Activated CD4-positive, alpha-beta T cell treated with anti-CD3 and anti-CD28 coated beads, Interleukin-2, Interleukin-6, amounts not matched to agents 100 ng/mL and 50 ng/mL, durations not matched to agents 16 hours and 8 hours (primary cell): Measurements from ENCODE around the gene GRIK2.

Source experiments
- DNase-seq: peaks from one replicate; pipeline ENCODE4 v3.0.0-alpha.2; 2020

The GRIK2 gene

DNA sequence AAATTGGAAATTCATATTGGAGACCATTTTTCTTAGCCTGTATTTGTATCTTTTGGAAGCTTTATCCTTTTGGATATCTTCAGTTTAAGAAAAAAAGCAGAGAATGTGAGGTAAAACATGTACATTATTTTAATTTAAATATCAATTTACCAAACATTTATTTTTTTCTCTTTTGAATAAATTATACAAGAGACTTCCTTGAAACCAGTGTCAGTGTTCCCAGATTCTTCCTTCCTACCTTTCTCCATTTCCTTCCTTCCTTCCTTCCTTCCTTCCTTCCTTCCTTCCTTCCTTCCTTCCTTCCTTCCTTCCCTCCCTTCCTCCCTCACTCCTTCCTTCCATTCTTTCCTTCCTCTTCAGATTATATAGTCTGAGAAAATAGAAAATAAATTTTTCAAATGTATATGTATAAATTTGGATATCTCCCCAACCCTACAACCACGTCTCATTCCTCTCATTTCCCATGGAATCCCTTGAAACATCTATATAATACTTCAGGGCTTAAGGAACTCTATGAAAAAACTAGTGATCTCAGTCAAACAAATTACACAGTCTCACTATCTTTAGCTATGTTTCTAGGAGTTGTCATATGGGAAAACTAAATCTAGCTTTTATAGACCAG, 528.4 kb downstream of the GRIK2 start:
- no peak for DNase-seq

DNA sequence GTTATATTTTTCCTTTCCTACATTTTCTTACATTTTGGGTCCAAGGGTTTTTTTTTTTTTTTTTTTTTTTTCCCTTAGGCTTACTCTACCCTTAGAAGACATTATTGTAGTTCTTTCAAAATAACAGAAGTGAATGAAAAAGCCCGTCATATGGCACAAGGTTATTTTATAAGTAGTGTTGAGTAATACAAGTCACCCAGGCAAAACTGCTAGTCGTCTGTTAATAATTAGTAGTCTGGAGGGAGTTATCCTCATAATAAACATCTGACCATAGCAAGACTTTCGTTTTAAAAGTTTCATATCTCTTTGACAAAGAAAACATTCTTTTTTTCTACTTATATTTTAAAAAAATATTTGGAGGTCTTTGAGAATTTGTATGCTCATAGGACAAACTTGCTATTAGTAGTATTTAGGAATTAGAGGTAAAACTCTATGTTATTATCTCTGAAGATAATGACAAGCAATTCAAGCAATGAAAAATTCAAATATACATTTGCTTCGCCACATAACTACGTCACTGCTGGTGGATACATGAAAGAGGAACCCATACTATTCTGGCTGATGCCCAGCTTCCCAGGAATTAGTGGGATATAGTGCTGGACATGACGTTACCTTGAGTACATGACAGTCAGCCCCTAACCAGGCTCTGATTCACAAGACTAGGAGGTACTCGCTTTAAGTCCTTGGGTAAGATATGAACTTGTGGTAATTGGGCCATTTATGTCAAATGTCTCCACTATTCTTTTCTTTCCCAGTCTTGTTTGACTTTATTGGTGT, 532.8 kb downstream of the GRIK2 start:
- no peak for DNase-seq

DNA sequence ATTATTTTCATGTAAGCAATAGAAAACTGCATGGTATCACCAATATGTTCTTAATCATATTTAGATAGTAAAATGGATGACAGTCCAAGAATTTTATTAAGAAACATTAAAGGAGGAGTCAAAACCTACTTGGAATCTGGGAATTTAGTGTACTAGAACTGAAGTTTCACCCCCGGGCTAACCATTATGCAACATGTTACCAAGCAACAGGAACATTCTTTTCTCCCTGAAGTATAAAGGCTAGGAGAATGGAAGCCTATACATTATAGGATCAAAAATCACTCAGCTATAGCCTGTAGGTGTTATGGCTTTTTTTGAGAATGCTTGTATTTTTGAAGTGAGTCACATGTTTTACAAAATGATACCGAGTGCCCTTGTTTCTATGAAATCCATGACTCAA, 538.3 kb downstream of the GRIK2 start:
- DNase-seq = no peak

DNA sequence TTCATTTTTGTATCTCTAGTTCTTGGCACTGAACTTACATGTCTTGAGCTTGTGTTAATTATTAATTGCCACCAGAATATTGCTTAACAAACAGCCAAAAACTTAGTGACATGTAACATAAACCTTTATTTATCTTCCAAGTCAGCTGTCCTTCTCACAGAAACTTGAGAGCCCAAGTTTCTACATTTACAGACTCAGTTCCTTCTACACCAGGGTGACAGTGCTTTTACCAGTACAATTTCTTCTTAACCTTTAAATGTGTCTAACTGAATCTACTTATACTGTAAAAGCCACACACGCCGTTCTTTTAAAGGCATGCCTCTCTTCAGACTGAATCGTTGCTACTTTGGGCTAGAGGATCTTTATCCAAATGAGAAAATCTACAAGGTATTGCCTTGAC, 539.2 kb downstream of the GRIK2 start:
- no peak for DNase-seq

DNA sequence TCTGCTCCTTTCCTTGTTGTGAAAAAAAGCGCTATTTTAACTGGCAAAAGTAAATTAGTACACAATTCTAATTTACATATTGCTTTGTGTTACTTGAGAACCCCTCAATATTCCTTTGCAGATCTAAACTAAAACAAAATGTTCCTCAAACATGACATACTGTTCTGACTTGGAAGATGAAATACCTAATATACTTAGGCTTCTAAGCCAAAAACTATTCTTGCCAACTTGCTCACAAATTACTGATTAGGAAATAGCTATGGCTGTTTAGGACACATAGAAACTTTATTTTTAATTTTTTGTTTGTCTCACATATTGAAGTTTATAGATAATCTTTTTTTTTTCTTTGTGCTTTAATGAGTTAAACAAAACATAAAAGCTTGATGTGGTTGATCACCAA, 542.2 kb downstream of the GRIK2 start:
- no peak for DNase-seq

DNA sequence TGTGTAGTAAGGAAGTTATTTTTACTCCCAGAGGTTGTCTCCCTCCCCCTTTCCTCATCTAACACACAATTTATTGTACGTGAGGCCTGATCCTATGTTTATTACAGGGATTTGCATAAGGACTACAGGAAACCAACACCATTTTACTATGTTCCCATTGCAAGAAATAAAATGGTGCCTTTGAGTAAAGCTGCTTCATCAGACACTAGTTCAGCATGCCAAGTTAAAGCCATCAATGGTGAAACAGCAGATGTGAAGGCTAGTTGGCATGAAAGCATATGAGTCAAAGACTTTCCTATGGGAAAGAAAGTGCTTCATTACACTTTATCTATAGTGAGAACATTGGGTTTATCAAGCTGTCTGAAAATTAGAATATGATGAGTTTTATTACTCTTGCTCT, 543.0 kb downstream of the GRIK2 start:
- DNase-seq = no peak

DNA sequence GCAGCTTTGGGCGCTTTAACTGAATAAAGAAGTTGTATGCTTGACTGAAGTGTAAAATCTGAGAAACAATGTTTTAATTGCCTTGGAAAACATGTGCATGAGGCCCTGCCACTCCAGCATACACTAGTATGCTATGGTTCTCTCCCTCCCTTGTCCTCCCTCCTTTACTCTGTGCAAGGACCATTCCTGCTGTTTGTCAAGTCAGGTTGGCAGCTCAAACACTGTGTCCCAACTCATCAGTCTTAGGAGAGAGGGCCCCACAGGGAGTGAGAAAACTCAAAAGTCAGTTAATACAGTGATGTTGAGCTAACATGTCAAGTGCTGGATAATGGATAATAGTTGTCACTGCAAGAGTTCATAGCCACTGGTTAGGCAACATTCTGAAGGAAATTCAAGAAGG, 543.6 kb downstream of the GRIK2 start:
- DNase-seq = no peak

DNA sequence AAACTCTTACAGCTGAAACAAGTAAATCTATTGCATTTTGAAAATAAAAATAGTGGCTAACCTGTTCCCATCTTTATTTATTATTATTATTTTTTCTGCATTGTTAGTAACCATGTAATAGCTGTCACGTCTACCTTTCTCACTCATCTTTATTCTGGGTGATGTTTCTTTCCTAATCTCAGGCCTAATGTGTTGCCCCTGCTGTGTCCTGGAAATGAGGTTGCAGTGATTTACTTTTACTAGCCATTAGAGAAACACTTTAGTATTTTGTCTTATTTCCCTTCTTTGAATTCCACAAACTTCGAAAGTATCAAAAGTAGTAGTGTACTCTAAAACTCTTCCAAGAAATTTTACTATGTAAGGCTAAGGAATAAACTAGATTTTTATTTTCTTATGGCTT, 546.9 kb downstream of the GRIK2 start:
- DNase-seq = no peak

DNA sequence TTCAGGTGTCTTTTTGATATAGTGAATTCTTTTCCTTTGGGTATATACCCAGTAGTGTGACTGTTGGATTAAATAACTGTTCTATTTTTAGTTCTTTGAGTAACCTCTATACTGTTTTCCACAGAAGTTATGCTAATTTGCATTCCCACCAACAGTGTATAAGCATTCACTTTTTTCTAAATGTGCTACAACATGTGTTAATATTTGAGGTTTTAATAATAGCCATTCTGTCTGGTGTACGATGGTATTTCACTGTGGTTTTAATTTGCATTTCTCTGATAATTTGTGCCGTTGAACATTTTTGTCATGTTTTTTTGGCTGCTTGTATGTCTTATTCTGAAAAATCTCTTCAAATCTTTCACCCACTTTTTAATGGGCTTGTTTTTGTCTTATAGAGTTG, 563.5 kb downstream of the GRIK2 start:
- no peak for DNase-seq

DNA sequence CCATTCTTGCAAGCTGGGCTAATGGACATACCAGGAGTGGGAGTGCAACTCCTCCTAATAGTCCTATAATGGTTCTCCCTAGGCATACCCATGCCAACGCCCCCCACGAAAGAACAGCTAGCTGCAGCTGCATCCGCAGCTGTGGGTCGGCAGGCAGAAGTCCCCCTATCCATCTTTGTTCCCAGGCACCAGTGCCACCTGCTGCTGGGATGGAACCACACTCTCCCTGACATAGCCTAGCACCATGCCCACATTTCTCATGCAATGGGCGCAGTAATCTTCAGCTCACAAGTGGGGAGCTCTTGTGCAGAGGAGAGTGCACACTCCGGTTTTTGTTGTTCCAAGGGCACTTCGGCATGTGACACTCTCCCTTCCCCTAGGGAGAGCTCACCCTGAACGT, 567.8 kb downstream of the GRIK2 start:
- DNase-seq = no peak

DNA sequence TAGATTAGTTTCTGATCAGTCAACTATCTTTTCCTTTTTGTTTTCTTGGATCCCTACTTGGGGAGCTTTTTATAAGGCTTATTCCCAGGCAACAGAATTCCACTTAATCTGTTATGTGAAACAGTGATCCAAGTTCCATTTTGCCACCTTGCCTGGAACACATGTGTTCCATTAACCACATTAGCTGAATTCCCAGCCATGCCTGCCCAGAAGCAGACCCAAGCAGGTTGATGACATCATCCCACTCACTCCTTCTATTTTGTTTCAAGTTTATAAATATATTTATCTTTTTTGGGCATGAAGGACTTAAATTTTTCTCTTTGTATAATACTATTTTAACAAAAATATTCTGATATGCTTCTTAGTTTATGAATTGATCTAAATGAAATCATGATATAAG, 587.4 kb downstream of the GRIK2 start:
- DNase-seq = no peak

DNA sequence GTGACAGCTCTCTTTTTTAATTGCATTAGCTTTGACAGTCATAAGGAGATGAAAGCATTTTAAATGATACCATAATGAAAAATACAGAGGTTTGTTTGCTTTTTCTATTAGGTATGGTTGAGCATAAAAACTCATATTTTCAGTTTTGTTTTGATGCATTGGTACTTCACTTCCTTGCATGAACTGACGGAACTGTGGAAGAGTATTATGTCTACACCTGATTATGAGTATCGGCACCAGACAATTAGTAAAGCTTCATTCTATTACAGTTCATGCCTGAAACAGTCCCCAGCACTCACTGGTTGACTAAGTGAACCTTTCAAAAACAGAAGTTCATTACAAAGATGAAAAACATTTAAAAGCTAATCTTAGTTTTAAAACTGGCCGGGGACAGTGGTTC, 593.0 kb downstream of the GRIK2 start:
- no peak for DNase-seq

DNA sequence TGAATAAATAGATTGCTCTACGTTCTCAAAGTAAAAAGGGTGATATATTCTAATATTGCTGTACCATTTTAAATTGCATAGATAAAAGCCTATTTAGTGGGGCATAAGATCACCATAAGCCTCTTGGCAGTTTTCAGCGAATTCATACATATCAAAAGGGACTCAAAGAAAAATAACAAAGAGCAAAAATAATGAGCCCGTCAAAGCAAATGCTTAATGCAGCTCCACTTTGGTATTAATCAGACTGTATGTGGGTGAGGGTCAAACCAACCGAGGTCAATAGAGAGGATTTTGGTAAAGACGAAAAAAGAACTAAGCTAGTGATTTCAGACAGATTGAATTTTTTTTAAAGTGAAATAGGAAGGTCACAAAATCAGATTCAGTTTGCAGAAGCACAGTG, 598.8 kb downstream of the GRIK2 start:
- DNase-seq = no peak

DNA sequence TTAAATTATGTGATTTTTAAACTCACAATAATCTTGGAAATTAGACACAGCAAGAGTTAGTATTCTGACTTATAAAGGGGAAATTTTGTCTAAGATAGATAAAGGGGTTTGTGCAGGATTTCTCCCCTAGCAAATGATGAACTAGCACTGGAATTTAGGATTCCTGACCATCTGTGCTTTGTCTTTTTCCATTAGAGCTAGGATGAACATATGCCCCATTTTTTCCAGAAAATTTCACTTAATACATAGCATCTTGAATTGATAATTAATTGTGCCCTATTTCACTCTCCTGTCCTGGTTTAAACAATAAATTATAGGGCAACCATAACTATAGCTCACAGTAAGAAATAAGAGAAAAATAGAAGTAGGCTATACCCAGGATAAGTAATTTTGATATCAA, 601.0 kb downstream of the GRIK2 start:
- no peak for DNase-seq

DNA sequence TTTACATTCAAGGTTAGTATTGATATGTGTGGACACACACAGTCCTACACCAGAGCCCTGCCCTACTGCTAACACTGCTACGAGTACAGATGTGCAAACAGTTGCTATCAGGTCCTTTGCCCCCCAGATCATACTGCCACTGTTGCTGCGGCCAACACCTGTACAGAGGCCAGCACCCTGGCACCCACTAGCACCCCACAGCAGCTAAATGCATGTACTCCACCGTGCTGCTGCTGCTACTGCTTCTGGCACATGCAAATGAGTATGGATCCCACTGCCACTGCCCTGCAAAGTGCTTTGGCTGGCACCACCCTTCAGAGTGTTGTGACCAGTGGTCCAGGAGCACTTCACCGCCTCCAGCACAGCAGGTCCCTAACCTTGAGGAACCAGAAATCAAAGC, 621.9 kb downstream of the GRIK2 start:
- DNase-seq = no peak

DNA sequence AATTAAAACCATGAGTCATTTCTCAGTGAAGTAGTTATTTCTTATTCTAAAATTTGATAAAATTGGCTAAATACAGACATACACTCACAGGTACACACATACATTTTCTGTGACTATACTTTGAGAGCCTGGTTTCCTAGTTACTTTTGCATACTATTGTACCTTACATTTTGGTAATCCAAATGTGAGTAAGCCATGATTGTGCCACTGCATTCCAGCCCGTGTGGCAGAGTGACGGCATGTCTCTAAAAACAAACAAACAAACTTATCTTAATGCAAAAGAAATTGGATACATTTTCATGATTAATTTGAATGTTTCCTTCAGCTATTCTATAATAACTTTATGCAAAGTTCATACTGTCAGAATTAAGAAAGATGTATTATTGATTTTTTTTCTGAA, 628.8 kb downstream of the GRIK2 start:
- no peak for DNase-seq

DNA sequence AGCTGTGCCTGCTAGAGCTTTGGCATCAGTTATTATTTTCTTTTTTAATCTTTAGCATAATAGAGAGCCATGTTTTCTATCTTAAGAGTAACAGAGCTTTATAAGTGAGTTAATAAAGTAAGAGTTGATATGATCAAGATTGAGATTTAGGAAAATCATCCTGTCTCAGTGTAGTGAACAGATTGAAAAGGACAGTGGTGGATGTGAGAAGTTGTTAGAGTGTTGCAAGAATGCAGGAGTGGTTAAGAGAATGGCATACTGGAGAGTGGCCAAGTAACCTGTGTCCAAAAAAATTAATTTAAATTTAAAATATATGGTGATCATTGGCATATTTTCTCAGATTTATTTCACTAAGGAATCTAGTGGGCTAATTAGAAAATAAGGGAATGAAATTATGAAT, 629.3 kb downstream of the GRIK2 start:
- no peak for DNase-seq

DNA sequence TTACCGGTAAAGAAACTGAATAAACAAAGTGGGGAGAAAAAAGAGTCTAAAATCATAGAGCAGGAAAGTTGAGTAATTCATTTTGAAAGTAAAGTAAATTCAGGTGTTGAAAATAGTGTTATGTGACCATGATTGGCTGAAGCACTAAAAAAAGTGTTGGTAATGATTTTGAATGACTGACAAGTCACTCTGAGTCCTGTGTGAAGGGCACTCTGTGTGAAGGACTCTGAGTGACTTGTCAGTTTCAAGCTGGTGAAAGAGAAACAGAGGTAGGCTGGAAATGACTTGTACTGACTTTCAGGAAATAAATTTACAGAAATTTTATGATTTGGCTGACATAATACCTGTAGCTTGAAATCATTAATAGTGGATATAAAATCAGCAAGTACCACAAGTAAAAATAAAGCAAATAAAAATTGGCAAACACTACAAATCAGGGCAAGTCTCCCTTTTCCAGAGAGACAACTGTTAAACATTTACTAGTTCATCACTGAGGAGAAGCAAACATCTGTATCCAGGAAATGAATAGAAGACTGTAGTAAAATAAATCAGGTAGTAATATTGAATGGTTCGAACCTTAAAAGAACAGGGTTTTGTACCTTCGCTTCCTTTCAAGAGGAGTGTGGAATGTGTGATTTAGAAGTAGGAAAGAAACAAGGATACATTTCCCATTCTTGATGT, 630.6 kb downstream of the GRIK2 start:
- no peak for DNase-seq

DNA sequence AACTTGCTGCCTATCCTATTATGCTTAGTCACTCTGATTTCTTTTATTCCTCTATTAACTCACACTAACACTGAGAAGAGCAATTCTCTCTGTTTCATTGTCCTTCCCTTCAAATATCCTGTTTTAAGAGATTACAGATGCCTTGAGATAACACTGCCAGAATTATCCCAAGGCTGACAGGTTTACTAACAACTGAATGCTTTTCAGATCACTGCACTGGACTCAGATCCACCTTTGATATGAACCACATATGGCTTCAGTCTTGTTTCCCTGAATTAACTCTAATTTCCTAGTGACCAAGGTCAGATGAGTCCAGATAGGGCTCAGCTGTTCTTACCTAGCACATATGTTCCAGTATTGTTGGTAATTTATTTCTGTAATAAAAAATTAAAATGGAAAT, 633.1 kb downstream of the GRIK2 start:
- no peak for DNase-seq

DNA sequence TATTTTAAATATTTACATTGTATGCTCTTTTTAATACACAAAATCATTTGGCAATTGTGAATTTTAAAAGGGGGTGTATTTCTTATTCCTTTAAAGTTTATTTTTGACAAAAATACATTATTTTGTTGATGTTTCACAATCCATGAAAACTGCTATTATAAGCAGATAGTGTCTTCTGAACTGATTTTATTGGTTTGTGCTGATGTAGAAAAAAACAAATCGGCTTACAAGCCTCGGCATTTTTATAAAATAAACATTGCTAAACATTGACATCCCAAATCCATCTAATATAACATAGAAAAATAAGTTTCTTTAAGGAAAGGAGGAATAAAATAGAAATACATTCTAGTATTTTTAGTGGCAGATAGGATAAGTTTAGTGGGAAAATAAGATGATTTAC, 634.7 kb downstream of the GRIK2 start:
- DNase-seq = no peak

DNA sequence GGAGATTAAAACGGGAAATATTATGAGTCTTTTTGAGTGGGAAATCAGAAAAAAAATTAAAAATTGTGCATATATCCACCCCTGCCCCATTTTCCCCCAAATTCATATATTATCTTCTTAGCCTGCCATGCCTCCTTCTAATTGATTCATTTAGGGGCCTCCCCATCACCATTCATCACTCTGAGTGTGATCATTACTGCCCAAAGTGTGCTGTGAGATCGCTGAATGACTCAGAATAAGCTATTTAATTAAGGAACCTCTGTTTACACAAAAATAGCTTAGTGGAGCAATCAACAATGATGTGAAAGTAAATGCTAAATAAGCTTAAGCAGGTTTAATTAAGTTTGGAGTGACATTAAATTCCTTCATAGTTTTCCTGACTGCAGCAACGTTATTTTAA, 645.5 kb downstream of the GRIK2 start:
- DNase-seq = no peak

DNA sequence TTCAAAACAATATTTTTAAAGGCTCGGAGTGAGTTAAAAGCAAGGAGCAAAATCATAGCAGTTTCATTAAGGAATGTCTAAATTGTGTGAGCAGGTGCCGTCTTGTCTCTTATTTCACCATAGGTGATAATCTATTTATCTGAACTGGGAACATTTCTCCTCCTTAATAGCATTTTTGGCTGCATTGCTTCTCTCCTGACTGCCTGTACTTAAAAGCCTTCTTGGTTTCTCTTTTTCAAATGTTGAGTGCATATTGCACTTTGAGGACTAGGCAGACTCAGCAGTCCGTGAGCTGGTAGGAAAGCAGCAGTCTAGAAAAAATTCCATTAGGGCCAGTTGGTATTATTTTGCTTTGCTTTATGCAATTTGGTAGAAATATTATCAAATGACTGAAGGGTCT, 645.9 kb downstream of the GRIK2 start:
- no peak for DNase-seq

DNA sequence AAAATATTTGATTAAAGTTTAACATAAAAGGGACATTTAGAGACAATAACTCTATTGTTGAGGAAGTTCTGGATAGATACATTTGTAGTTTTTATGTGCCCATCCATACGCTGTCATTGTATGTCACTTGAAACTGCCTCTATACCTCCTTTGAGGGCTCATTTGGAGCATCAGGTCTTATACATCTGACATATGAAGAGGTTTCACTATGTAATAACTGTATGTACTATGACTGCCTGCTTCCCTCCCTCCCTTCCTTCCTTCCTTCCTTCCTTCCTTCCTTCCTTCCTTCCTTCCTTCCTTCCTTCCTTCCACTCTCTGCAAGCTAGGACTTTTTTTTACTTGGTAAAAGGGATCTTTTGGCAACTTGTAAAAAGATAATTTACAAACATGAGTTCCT, 657.5 kb downstream of the GRIK2 start:
- DNase-seq = no peak

DNA sequence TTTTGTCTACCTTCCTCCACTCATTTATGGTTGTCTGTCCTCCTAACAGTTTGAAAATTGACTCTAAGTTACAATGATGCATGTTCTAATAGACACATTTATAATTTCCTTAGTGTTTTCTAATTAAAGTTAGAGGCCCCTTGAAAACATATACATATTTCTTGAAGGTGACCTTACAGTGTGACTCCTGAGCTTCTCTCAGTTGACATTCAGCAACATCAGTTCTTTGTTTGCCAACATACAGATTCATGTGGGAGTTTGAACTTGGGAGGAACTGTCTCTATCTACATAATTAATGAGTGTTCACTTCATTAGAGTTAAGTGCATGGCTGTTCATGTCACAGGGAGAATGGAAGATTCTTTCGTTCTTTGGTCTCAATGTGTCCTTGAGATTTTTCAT, 658.2 kb downstream of the GRIK2 start:
- no peak for DNase-seq

DNA sequence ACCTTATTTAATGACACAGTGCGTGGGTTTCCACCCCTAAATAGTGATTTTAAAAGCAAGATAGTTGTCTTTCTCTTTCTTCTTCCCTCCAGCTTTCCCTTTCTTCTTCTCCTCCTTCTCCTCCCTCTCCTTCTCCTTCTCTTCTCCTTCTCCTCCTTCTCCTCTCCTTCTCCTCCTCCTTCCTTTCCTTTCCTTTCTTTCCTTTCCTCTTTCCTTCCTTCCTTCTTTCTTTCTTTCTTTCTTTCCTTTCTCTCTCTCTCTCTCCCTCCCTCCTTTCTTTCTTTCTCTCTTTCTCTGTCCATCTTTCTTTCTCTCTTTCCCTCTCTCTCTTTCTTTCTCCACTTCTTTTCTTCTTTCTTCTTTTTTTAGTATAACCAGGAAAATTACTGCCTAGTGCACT, 670.6 kb downstream of the GRIK2 start:
- DNase-seq = no peak
